Esophagus muscularis mucosa (tissue), 4 donors: ENCODE data around the gene SEMA6A. TPM values are rescaled to one million over a fixed set of nuclear protein-coding genes. Genes with fewer than 3 reads are reported as not detected.

Source experiments
- DNase-seq: peaks from one replicate; pipeline ENCODE4 v3.0.0-alpha.2; 2017; ENCODE audit errors: extremely low spot score
- H3K27ac ChIP-seq, 4 donors: fragments of 200-600 bp; sonication (generic); replicated peaks in 1 of 4; 1 replicate in 3 of 4; 2 replicates in 1 of 4; pipeline ENCODE4 v1.5.1; 2016 to 2019; ENCODE audit warnings: mild to moderate bottlenecking in 1 of 4
- H3K27me3 ChIP-seq, 4 donors: fragments of 200-600 bp; sonication (generic); one replicate each; pipeline versions ENCODE4 v1.5.1 to v1.6.0; 2016 to 2019
- H3K36me3 ChIP-seq, 4 donors: fragments of 200-600 bp; sonication (generic); one replicate each; pipeline ENCODE4 v1.5.1; 2016 to 2019
- H3K4me1 ChIP-seq, 4 donors: fragments of 200-600 bp; sonication (generic); one replicate each; pipeline ENCODE4 v1.5.1; 2016 to 2019
- H3K4me3 ChIP-seq, 4 donors: fragments of 200-600 bp; sonication (generic); 1 replicate in 2 of 4; 2 replicates in 2 of 4; pipeline ENCODE4 v1.5.1; 2016 to 2019; ENCODE audit warnings: mild to moderate bottlenecking in 4 of 4, moderate library complexity in 1 of 4
- H3K9me3 ChIP-seq, 4 donors: fragments of 200-600 bp; sonication (generic); 1 replicate in 3 of 4; 2 replicates in 1 of 4; pipeline ENCODE4 v1.5.1; 2016 to 2019
- CTCF ChIP-seq, 3 experiments: fragments of 200-600 bp in 2 of 3; fragments of 450-650 bp in 1 of 3; sonication (generic) in 2 of 3; IDR thresholded peaks; one replicate each; pipeline ENCODE4 v1.5.1; 2017 to 2019; ENCODE audit warnings: antibody characterized with exemption in 3 of 3, mild to moderate bottlenecking in 2 of 3, moderate library complexity in 1 of 3
- EP300 ChIP-seq: sonication (generic); formaldehyde crosslinking; IDR thresholded peaks from one replicate; pipeline ENCODE4 v1.6.1; 2017; ENCODE audit warnings: antibody characterized with exemption
- POLR2A ChIP-seq: fragments of 450-650 bp; IDR thresholded peaks from one replicate; pipeline ENCODE4 v1.6.1; 2017; ENCODE audit warnings: antibody characterized with exemption, moderate library complexity, mild to moderate bottlenecking, low read depth
- POLR2AphosphoS5 ChIP-seq, 2 donors: sonication (generic); formaldehyde crosslinking; IDR thresholded peaks; one replicate each; pipeline ENCODE4 v1.6.1; 2017; ENCODE audit warnings: antibody characterized with exemption in 2 of 2
- WGBS: methylation state at CpG from one replicate; pipeline ENCODE4 v1.1.5; 2018; 5-methylcytosine and 5-hydroxymethylcytosine counted together
- intact Hi-C: fragments of 100-400 bp; cut with DNase I; formaldehyde crosslinking; loops from one replicate; pipeline ENCODE4 v1.15.1; 2023
- total RNA-seq, 4 donors: library from RNA; depleted of rRNA; stranded (reverse); fragments of >200 nt; gene quantifications; one replicate each; pipeline versions ENCODE4 v1.1.0 to v1.2.1, GENCODE V29; 2016

SEMA6A gene
- total RNA-seq, 4 donors from 2014 or later = 10.9 to 20.9 (median 14.3) TPM

GRCh38 chr5:116562669-116563068 lies 12.0 kb downstream of the SEMA6A start:
- Histone ChIP-seq H3K4me1 (peaks cover 0 to 4% (median 0%) of the 10 kb centered on the region in 4 donors), H3K36me3 (no peaks in the 10 kb centered on the region), H3K9me3 (no peaks in the 10 kb centered on the region), H3K27me3 (no peaks in the 10 kb centered on the region), H3K4me3 (no peak overlapping the region), H3K27ac (no peak overlapping the region)
- intact Hi-C loops = no loop called here
- no peak for DNase-seq
- TF ChIP-seq POLR2A (no peak), POLR2AphosphoS5 (IDR thresholded peaks at IDR 0.05) (no peak), EP300 (no peak), CTCF (IDR thresholded peaks at IDR 0.05) (no peak)
- 83% methylated on average over 11 of the region's 11 CpGs for WGBS

- H3K4me3 ChIP-seq = no peak overlapping the region
- no peak for DNase-seq
Measured at GRCh38 chr5:116561658-116562057, 13.0 kb downstream of the SEMA6A start.

GRCh38 chr5:116559673-116560164 lies 14.9 kb downstream of the SEMA6A start:
- intact Hi-C loops = no loop called here
- no peak overlapping the region for H3K27ac ChIP-seq
- WGBS = 88% methylated on average over 4 of the region's 4 CpGs
- TF ChIP-seq EP300 (no peak), CTCF (IDR thresholded peaks at IDR 0.05) (no peak), POLR2A (no peak), POLR2AphosphoS5 (IDR thresholded peaks at IDR 0.05) (no peak)
- no peak overlapping the region for H3K4me3 ChIP-seq
- DNase-seq = no peak
- no peaks in the 10 kb centered on the region for H3K27me3 ChIP-seq
- H3K4me1 ChIP-seq = peaks cover 3 to 11% (median 8%) of the 10 kb centered on the region in 4 donors
- no peaks in the 10 kb centered on the region for H3K36me3 ChIP-seq
- H3K9me3 ChIP-seq = no peaks in the 10 kb centered on the region

More at GRCh38 chr5:116561658-116562057, 13.0 kb downstream of the SEMA6A start:
- 63% methylated on average over 3 of the region's 3 CpGs for WGBS
- TF ChIP-seq CTCF (IDR thresholded peaks at IDR 0.05) = no peak
- intact Hi-C loops = no loop called here
- Histone ChIP-seq H3K9me3 (no peaks in the 10 kb centered on the region), H3K36me3 (no peaks in the 10 kb centered on the region), H3K4me1 (peaks cover 0 to 4% (median 0%) of the 10 kb centered on the region in 4 donors), H3K27ac (no peak overlapping the region), H3K27me3 (no peaks in the 10 kb centered on the region)

- Histone ChIP-seq H3K27ac (no peak overlapping the region), H3K4me1 (peaks cover 3 to 16% (median 10%) of the 10 kb centered on the region in 4 donors), H3K27me3 (no peaks in the 10 kb centered on the region), H3K36me3 (no peaks in the 10 kb centered on the region), H3K9me3 (no peaks in the 10 kb centered on the region), H3K4me3 (no peak overlapping the region)
- intact Hi-C loops = no loop called here
- DNase-seq = no peak
- TF ChIP-seq EP300 = no peak
- TF ChIP-seq POLR2AphosphoS5 (IDR thresholded peaks at IDR 0.05) = no peak
- no peak for TF ChIP-seq CTCF (IDR thresholded peaks at IDR 0.05)
- no peak for TF ChIP-seq POLR2A
- 71% methylated on average over 8 of the region's 16 CpGs for WGBS
Measured at GRCh38 chr5:116559239-116559638, 15.4 kb downstream of the SEMA6A start.

GRCh38 chr5:116557669-116558271 lies 16.9 kb downstream of the SEMA6A start:
- intact Hi-C loops = no loop called here
- Histone ChIP-seq H3K27ac (no peak overlapping the region), H3K9me3 (no peaks in the 10 kb centered on the region), H3K27me3 (no peaks in the 10 kb centered on the region), H3K4me1 (peaks cover 3 to 19% (median 10%) of the 10 kb centered on the region in 4 donors), H3K4me3 (no peak overlapping the region), H3K36me3 (no peaks in the 10 kb centered on the region)
- peak; percentile 42 to 57 (median 47) for TF ChIP-seq CTCF (IDR thresholded peaks at IDR 0.05)
- TF ChIP-seq EP300 = no peak
- DNase-seq = no peak
- 42% methylated on average over 5 of the region's 5 CpGs for WGBS
